HepG2 (cell line): ENCODE data around the gene MRI1.

ENCODE experiments used
- HOXA7 ChIP-seq: sonication (generic); formaldehyde crosslinking; IDR thresholded peaks from 2 replicates; pipeline ENCODE4 v1.8.1; 2022; ENCODE audit warnings: mild to moderate bottlenecking, missing genetic modification reagents, moderate library complexity
- POLR2A ChIP-seq, 2 experiments: IDR thresholded peaks; 2 replicates each; pipeline ENCODE4 v1.6.1; 2011; ENCODE audit warnings: low read depth in 2 of 2, low read length in 2 of 2, mild to moderate bottlenecking in 1 of 2, moderate library complexity in 1 of 2; ENCODE audit not compliant: insufficient read depth in 1 of 2
- RBM39 ChIP-seq: fragments of 200-400 bp; formaldehyde crosslinking; IDR thresholded peaks from one replicate; pipeline ENCODE4 v1.6.1; 2018; ENCODE audit warnings: antibody characterized with exemption, mild to moderate bottlenecking, low read depth, low read length; ENCODE audit not compliant: poor library complexity, severe bottlenecking
- ZNF558 ChIP-seq: sonication (generic); formaldehyde crosslinking; IDR thresholded peaks from 2 replicates; pipeline ENCODE4 v1.9.0; 2022; ENCODE audit warnings: mild to moderate bottlenecking, missing genetic modification reagents, borderline replicate concordance
- ZZZ3 ChIP-seq: sonication (generic); formaldehyde crosslinking; IDR thresholded peaks from 2 replicates; pipeline ENCODE4 v1.4.0; 2020; ENCODE audit warnings: missing genetic modification reagents, mild to moderate bottlenecking, borderline replicate concordance

DNA sequence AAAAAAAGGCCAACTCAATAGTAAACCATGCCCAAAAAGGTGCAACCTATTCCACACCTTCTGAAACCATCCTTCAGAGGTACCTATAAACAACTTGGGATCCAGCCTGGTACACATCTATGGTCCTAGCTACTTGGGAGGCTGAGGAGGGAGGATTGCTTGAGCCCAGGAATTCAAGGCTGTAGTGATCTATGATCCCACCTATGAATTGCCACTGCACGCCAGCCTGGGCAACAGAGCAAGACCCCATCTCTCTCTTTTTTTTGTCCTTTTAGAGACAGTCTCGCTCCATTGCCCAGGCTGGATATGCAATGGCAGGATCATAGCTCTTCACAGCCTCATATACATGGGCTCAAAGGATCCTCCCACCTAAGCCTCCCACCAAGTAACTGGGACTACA is 57.0 kb downstream of the MRI1 start:
- no peak for TF ChIP-seq ZZZ3 (CRISPR knock-in tag)
- no peak for TF ChIP-seq POLR2A (IDR thresholded peaks at IDR 0.05; ENCODE audit: insufficient read depth in 1 of 2, low read depth in 2 of 2, low read length in 2 of 2)
- no peak for TF ChIP-seq ZNF558 (CRISPR knock-in tag)
- no peak for TF ChIP-seq HOXA7 (CRISPR knock-in tag)
- no peak for TF ChIP-seq RBM39
